GM12878 (cell line): ENCODE data around the gene SMIM32. TPM values are rescaled to one million over a fixed set of nuclear protein-coding genes. Genes with fewer than 3 reads are reported as not detected.

Experiments
- BCL11A ChIP-seq: IDR thresholded peaks from 2 replicates; pipeline ENCODE4 v1.6.1; 2011; ENCODE audit warnings: low read depth, low read length
- BHLHE40 ChIP-seq, 2 experiments: fragments of 450-650 bp in 1 of 2; IDR thresholded peaks; 2 replicates each; pipeline ENCODE4 v1.6.1; 2011 to 2017; ENCODE audit warnings: low read depth in 2 of 2, borderline replicate concordance in 1 of 2, improper control_type of control experiment in 1 of 2, low read length in 1 of 2, mild to moderate bottlenecking in 1 of 2
- CBX5 ChIP-seq: sonication (generic); IDR thresholded peaks from 2 replicates; pipeline ENCODE4 v1.6.1; 2016; ENCODE audit warnings: low read depth, moderate library complexity, mild to moderate bottlenecking, inconsistent platforms
- CHD4 ChIP-seq: fragments of 200-600 bp; sonication (generic); IDR thresholded peaks from 2 replicates; pipeline ENCODE4 v1.6.1; 2016; ENCODE audit warnings: mild to moderate bottlenecking
- DPF2 ChIP-seq: fragments of 450-650 bp; IDR thresholded peaks from 2 replicates; pipeline ENCODE4 v1.6.1; 2017; ENCODE audit warnings: mild to moderate bottlenecking
- EGR1 ChIP-seq, 2 experiments: IDR thresholded peaks; 1 replicate in 1 of 2; 2 replicates in 1 of 2; pipeline ENCODE4 v1.6.1; 2011 to 2012; ENCODE audit warnings: low read depth in 2 of 2, low read length in 2 of 2, borderline replicate concordance in 1 of 2, mild to moderate bottlenecking in 1 of 2, moderate library complexity in 1 of 2
- ESRRA ChIP-seq: IDR thresholded peaks from 2 replicates; pipeline ENCODE4 v1.6.1; 2012; ENCODE audit warnings: mild to moderate bottlenecking, low read length, improper control_type of control experiment
- EZH2 ChIP-seq: IDR thresholded peaks from 2 replicates; pipeline ENCODE4 v1.6.1; 2012; ENCODE audit warnings: low read depth, mild to moderate bottlenecking, control low read depth, inconsistent platforms, low read length, borderline replicate concordance; ENCODE audit not compliant: control insufficient read depth
- HDAC2 ChIP-seq: fragments of 200-600 bp; sonication (generic); IDR thresholded peaks from 2 replicates; pipeline ENCODE4 v1.6.1; 2017
- KAT2A ChIP-seq: conservative IDR thresholded peaks from 2 replicates; pipeline ENCODE4 v1.6.1; 2011; ENCODE audit warnings: low read depth, low read length; ENCODE audit not compliant: control insufficient read depth
- KDM1A ChIP-seq: fragments of 200-600 bp; sonication (generic); IDR thresholded peaks from 2 replicates; pipeline ENCODE4 v1.6.1; 2016; ENCODE audit warnings: borderline replicate concordance
- KLF5 ChIP-seq: fragments of 450-650 bp; IDR thresholded peaks from 2 replicates; pipeline ENCODE4 v1.6.1; 2014; ENCODE audit warnings: mild to moderate bottlenecking; ENCODE audit not compliant: partially characterized antibody
- MEF2B ChIP-seq: fragments of 450-650 bp; IDR thresholded peaks from 2 replicates; pipeline ENCODE4 v1.6.1; 2018; ENCODE audit warnings: mild to moderate bottlenecking, moderate library complexity; ENCODE audit not compliant: partially characterized antibody, poor library complexity, severe bottlenecking
- MTA2 ChIP-seq: fragments of 450-650 bp; IDR thresholded peaks from 2 replicates; pipeline ENCODE4 v1.6.1; 2016; ENCODE audit warnings: low read depth, mild to moderate bottlenecking, moderate library complexity
- MYB ChIP-seq: fragments of 150-350 bp; IDR thresholded peaks from 2 replicates; pipeline ENCODE4 v1.6.1; 2014; ENCODE audit warnings: mild to moderate bottlenecking, low read depth, low read length, borderline replicate concordance
- NR2C1 ChIP-seq: fragments of 450-650 bp; IDR thresholded peaks from 2 replicates; pipeline ENCODE4 v1.6.1; 2017; ENCODE audit warnings: antibody characterized with exemption, mild to moderate bottlenecking, moderate library complexity
- POU2F2 ChIP-seq: IDR thresholded peaks from 3 replicates; pipeline ENCODE4 v1.6.1; 2011; ENCODE audit warnings: low read depth, mild to moderate bottlenecking, low read length, borderline replicate concordance
- RBBP5 ChIP-seq: fragments of 200-600 bp; sonication (generic); conservative IDR thresholded peaks from 2 replicates; pipeline ENCODE4 v1.6.1; 2016
- RELA ChIP-seq: fragments of 450-650 bp; IDR thresholded peaks from 2 replicates; pipeline ENCODE4 v1.8.0; 2014; ENCODE audit warnings: borderline replicate concordance; ENCODE audit not compliant: partially characterized antibody
- SIN3A ChIP-seq: IDR thresholded peaks from 2 replicates; pipeline ENCODE4 v1.6.1; 2012; ENCODE audit warnings: low read depth, low read length, improper control_type of control experiment
- SMARCA5 ChIP-seq: fragments of 450-650 bp; IDR thresholded peaks from 2 replicates; pipeline ENCODE4 v1.6.1; 2017; ENCODE audit warnings: mild to moderate bottlenecking
- SMC3 ChIP-seq: IDR thresholded peaks from 2 replicates; pipeline ENCODE4 v1.6.1; 2011; ENCODE audit warnings: low read length, improper control_type of control experiment, borderline replicate concordance
- SPI1 ChIP-seq: IDR thresholded peaks from 2 replicates; pipeline ENCODE4 v1.6.1; 2011; ENCODE audit warnings: low read depth, mild to moderate bottlenecking, low read length, moderate library complexity, borderline replicate concordance; ENCODE audit not compliant: insufficient read depth
- SREBF1 ChIP-seq: IDR thresholded peaks from 2 replicates; pipeline ENCODE4 v1.6.1; 2012; ENCODE audit warnings: mild to moderate bottlenecking, low read length
- SREBF2 ChIP-seq: IDR thresholded peaks from 2 replicates; pipeline ENCODE4 v1.6.1; 2012; ENCODE audit warnings: mild to moderate bottlenecking, low read length
- STAT3 ChIP-seq: IDR thresholded peaks from 2 replicates; pipeline ENCODE4 v1.6.1; 2011; ENCODE audit warnings: low read depth, low read length, improper control_type of control experiment
- ZNF622 ChIP-seq: fragments of 450-650 bp; IDR thresholded peaks from 2 replicates; pipeline ENCODE4 v1.6.1; 2017; ENCODE audit warnings: mild to moderate bottlenecking, inconsistent platforms
- polyA plus RNA-seq, 11 experiments: library from polyadenylated mRNA; depleted of rRNA in 4 of 11; unstranded in 6 of 11; stranded (reverse) in 5 of 11; fragments of >200 nt; fragmentation: Nextera tagmentation in 4 of 11; fragmentation: Illumina TruSeq in 1 of 11; extraction: Ambion mirVana in 4 of 11; extraction: Trizol in 1 of 11; gene quantifications; 1 replicate in 1 of 11; 2 replicates in 10 of 11; pipeline versions ENCODE4 v1.2.1 to v1.2.3, GENCODE V29; 2011 to 2016; ENCODE audit warnings: inconsistent platforms in 2 of 11, missing spikeins in 2 of 11, low read depth in 1 of 11
- total RNA-seq, 4 experiments: library from RNA; depleted of rRNA in 3 of 4; stranded (reverse); fragments of >200 nt in 3 of 4; fragmentation: Illumina TruSeq in 1 of 4; extraction: Trizol in 1 of 4; gene quantifications; 2 replicates each; pipeline versions ENCODE4 v1.2.1 to v1.2.3, GENCODE V29; 2013 to 2021
- TF ChIP-seq, protein P1 (sequence below): IDR thresholded peaks from 2 replicates; pipeline ENCODE4 v1.6.1; 2011; ENCODE audit warnings: borderline replicate concordance, low read depth, mild to moderate bottlenecking, moderate library complexity, mixed read lengths, low read length; ENCODE audit not compliant: insufficient read depth; ENCODE audit errors: extremely low read length
- TF ChIP-seq, protein P2 (sequence below): IDR thresholded peaks from 2 replicates; pipeline ENCODE4 v1.6.1; 2012; ENCODE audit warnings: low read depth, low read length, improper control_type of control experiment
- TF ChIP-seq, protein P3 (sequence below): fragments of 450-650 bp; IDR thresholded peaks from 2 replicates; pipeline ENCODE4 v1.6.1; 2016; ENCODE audit warnings: mild to moderate bottlenecking, moderate library complexity, borderline replicate concordance

Gene SMIM32
- total and polyA plus RNA-seq, 10 of the 15 experiments (the other 5 are each of a cell fraction or from before 2014, with no cell fraction given): not detected

DNA sequence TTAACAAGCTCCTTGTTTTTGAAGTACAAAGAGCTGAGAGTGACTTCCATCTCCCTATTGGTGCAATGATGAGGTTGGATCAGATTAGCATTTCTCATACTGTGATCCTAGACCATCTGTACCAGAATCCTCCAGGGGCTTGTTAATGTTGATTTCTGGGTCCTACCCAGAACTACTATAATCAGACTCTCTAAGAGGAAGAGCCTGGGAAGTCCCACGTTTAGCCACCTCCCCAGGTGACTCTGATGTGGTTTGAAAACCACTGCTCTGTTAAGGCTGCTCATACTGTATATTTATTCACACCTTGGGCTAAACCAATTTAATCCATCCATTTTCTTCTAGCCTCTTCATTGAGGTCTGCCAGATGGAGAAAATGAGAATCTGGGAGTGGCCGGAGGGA lies 49.6 kb upstream of the SMIM32 start (continued):
- TF ChIP-seq MEF2B (peak; percentile 83), SMC3 (no peak), HDAC2 (no peak), SPI1 (peak; percentile 10; the same call in 1 of the 2 replicates), MYB (no peak), SIN3A (no peak), CHD4 (no peak), SREBF1 (no peak), ESRRA (no peak), STAT3 (no peak), RBBP5 (no peak), SMARCA5 (no peak), BCL11A (no peak), DPF2 (0 out of 2 replicates have a peak, but pooled peaks have one; percentile 37), BHLHE40 (IDR thresholded peaks at IDR 0.05; ENCODE audit: borderline replicate concordance in 1 of 2, low read depth in 2 of 2, low read length in 1 of 2) (peak in 1 of 2 experiments; percentile 52; a peak in 1 of 4 replicates), MTA2 (peak; percentile 84), EGR1 (IDR thresholded peaks at IDR 0.05; ENCODE audit: borderline replicate concordance in 1 of 2, low read depth in 2 of 2, low read length in 2 of 2) (no peak), POU2F2 (no peak), RELA (no peak), ZNF622 (no peak), NR2C1 (no peak), KLF5 (no peak), KAT2A (no peak), SREBF2 (no peak), CBX5 (no peak), EZH2 (no peak), KDM1A (no peak)
- TF ChIP-seq, protein P1, sequence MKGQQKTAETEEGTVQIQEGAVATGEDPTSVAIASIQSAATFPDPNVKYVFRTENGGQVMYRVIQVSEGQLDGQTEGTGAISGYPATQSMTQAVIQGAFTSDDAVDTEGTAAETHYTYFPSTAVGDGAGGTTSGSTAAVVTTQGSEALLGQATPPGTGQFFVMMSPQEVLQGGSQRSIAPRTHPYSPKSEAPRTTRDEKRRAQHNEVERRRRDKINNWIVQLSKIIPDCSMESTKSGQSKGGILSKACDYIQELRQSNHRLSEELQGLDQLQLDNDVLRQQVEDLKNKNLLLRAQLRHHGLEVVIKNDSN: no peak
- TF ChIP-seq, protein P2, sequence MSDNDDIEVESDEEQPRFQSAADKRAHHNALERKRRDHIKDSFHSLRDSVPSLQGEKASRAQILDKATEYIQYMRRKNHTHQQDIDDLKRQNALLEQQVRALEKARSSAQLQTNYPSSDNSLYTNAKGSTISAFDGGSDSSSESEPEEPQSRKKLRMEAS: no peak
- TF ChIP-seq, protein P3, sequence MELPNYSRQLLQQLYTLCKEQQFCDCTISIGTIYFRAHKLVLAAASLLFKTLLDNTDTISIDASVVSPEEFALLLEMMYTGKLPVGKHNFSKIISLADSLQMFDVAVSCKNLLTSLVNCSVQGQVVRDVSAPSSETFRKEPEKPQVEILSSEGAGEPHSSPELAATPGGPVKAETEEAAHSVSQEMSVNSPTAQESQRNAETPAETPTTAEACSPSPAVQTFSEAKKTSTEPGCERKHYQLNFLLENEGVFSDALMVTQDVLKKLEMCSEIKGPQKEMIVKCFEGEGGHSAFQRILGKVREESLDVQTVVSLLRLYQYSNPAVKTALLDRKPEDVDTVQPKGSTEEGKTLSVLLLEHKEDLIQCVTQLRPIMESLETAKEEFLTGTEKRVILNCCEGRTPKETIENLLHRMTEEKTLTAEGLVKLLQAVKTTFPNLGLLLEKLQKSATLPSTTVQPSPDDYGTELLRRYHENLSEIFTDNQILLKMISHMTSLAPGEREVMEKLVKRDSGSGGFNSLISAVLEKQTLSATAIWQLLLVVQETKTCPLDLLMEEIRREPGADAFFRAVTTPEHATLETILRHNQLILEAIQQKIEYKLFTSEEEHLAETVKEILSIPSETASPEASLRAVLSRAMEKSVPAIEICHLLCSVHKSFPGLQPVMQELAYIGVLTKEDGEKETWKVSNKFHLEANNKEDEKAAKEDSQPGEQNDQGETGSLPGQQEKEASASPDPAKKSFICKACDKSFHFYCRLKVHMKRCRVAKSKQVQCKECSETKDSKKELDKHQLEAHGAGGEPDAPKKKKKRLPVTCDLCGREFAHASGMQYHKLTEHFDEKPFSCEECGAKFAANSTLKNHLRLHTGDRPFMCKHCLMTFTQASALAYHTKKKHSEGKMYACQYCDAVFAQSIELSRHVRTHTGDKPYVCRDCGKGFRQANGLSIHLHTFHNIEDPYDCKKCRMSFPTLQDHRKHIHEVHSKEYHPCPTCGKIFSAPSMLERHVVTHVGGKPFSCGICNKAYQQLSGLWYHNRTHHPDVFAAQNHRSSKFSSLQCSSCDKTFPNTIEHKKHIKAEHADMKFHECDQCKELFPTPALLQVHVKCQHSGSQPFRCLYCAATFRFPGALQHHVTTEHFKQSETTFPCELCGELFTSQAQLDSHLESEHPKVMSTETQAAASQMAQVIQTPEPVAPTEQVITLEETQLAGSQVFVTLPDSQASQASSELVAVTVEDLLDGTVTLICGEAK: no peak
